K562 (cell line): ENCODE data around the gene CITED2. TPM values are rescaled to one million over a fixed set of nuclear protein-coding genes. Genes with fewer than 3 reads are reported as not detected.

Source experiments
- BRCA1 ChIP-seq, 2 experiments: fragments of 450-650 bp in 1 of 2; sonication (generic) in 1 of 2; formaldehyde crosslinking in 1 of 2; IDR thresholded peaks; 2 replicates each; pipeline versions ENCODE4 v1.5.0 to v1.6.1; 2017 to 2020; ENCODE audit warnings: mild to moderate bottlenecking in 1 of 2, missing genetic modification reagents in 1 of 2
- FOXA1 ChIP-seq: fragments of 450-650 bp; IDR thresholded peaks from 2 replicates; pipeline ENCODE4 v1.6.1; 2016; ENCODE audit warnings: mild to moderate bottlenecking, borderline replicate concordance
- KAT7 ChIP-seq: sonication (generic); formaldehyde crosslinking; IDR thresholded peaks from 2 replicates; pipeline ENCODE4 v1.8.0; 2022; ENCODE audit warnings: missing genetic modification reagents, mild to moderate bottlenecking, borderline replicate concordance
- KDM1A ChIP-seq, 2 experiments: fragments of 450-650 bp; IDR thresholded peaks; 2 replicates each; pipeline ENCODE4 v1.6.1; 2016; ENCODE audit warnings: mild to moderate bottlenecking in 2 of 2
- MAFG ChIP-seq: fragments of 450-650 bp; conservative IDR thresholded peaks from 2 replicates; pipeline ENCODE4 v1.6.1; 2016; ENCODE audit warnings: missing genetic modification characterization, missing compliant biosample characterization
- MAFK ChIP-seq: IDR thresholded peaks from 2 replicates; pipeline ENCODE4 v1.6.1; 2011; ENCODE audit warnings: low read length, improper control_type of control experiment
- MEF2A ChIP-seq: IDR thresholded peaks from 2 replicates; pipeline ENCODE4 v1.6.1; 2011; ENCODE audit warnings: low read depth, mild to moderate bottlenecking, low read length, moderate library complexity; ENCODE audit not compliant: control insufficient read depth
- NCOA4 ChIP-seq: fragments of 450-650 bp; IDR thresholded peaks from 2 replicates; pipeline ENCODE4 v1.6.1; 2018; ENCODE audit warnings: mild to moderate bottlenecking; ENCODE audit not compliant: partially characterized antibody
- NR4A1 ChIP-seq, 2 experiments: fragments of 250-450 bp in 1 of 2; fragments of 450-650 bp in 1 of 2; sonication (Bioruptor Pico) in 1 of 2; IDR thresholded peaks; 2 replicates each; pipeline versions ENCODE4 v1.4.0 to v1.6.1; 2016 to 2020; ENCODE audit warnings: mild to moderate bottlenecking in 2 of 2, missing compliant biosample characterization in 1 of 2, missing genetic modification characterization in 1 of 2, moderate library complexity in 1 of 2
- ZNF140 ChIP-seq: fragments of 250-450 bp; sonication (Bioruptor Pico); IDR thresholded peaks from 2 replicates; pipeline ENCODE4 v1.8.0; 2021; ENCODE audit warnings: moderate library complexity, mild to moderate bottlenecking, inconsistent platforms
- ZNF165 ChIP-seq: fragments of 250-450 bp; sonication (Bioruptor Pico); IDR thresholded peaks from 2 replicates; pipeline ENCODE4 v1.4.0; 2020; ENCODE audit warnings: borderline replicate concordance
- ZNF316 ChIP-seq: fragments of 450-650 bp; IDR thresholded peaks from 2 replicates; pipeline ENCODE4 v1.6.1; 2016
- ZNF507 ChIP-seq: conservative IDR thresholded peaks from 2 replicates; pipeline ENCODE4 v1.6.1; 2017; ENCODE audit warnings: missing genetic modification characterization, missing compliant biosample characterization
- ZNF764 ChIP-seq: fragments of 250-450 bp; sonication (Bioruptor Pico); IDR thresholded peaks from 2 replicates; pipeline ENCODE4 v1.4.0; 2020; ENCODE audit warnings: low read depth, mild to moderate bottlenecking, moderate library complexity
- ZNF785 ChIP-seq: fragments of 250-450 bp; sonication (Bioruptor Pico); IDR thresholded peaks from 2 replicates; pipeline ENCODE4 v1.4.0; 2020; ENCODE audit warnings: mild to moderate bottlenecking
- polyA plus RNA-seq, 8 experiments: library from polyadenylated mRNA; depleted of rRNA in 4 of 8; stranded (reverse) in 5 of 8; unstranded in 3 of 8; fragments of >200 nt; fragmentation: Nextera tagmentation in 2 of 8; fragmentation: Illumina TruSeq in 1 of 8; extraction: Ambion mirVana in 2 of 8; extraction: Trizol in 1 of 8; gene quantifications; 2 replicates each; pipeline versions ENCODE4 v1.2.1 to v1.2.3, GENCODE V29; 2011 to 2014; ENCODE audit warnings: inconsistent platforms in 1 of 8, missing spikeins in 1 of 8
- total RNA-seq, 7 experiments: library from RNA; depleted of rRNA in 6 of 7; stranded (reverse); fragments of >200 nt in 6 of 7; fragmentation: Illumina TruSeq in 2 of 7; extraction: Trizol in 2 of 7; gene quantifications; 2 replicates each; pipeline versions ENCODE4 v1.2.1 to v1.2.3, GENCODE V29; 2011 to 2021; ENCODE audit warnings: low replicate concordance in 1 of 7
- TF ChIP-seq, protein P1 (sequence below): sonication (generic); formaldehyde crosslinking; IDR thresholded peaks from 2 replicates; pipeline ENCODE4 v1.8.0; 2022; ENCODE audit warnings: missing genetic modification reagents, mild to moderate bottlenecking, moderate library complexity, borderline replicate concordance

CITED2 gene
- total and polyA plus RNA-seq, 9 of the 15 experiments (the other 6 are each of a cell fraction or from before 2014, with no cell fraction given) = 0.21 to 86.1 (median 17.5) TPM

DNA sequence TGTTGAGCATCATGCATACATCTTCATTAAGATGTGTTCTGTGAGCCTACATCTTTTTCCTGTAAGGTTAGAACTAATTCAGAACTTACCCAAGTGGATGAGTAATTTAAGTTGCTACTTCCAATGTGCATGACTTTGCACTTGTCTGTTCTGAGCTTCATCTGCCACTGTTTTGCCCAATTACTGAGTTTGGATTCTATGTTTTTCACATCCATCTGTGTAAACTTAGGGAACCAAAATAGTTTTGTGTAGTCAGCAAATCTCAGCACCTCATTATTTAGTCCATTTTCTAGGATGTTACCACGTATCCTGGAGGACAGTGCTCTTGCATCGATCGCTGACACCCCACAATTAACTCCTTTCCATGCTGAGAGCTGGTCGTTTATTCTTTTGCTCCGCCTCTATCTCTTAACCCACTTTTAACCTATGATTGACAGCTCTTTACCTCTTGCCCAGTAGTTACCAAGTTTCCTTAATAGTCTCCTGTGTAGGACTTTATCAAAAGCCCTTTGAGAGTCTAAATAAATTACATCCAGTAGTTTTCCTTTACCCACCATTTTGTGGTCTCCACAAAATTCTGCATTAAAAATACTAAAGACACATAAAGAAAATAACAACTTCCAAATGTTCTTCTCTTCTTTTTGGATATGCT is 44.2 kb upstream of the CITED2 start (continued):
- no peak for TF ChIP-seq NR4A1 (CRISPR knock-in tag; IDR thresholded peaks at IDR 0.05)
- no peak for TF ChIP-seq NR4A1 (tag; IDR thresholded peaks at IDR 0.05)
- TF ChIP-seq ZNF316 = peak; percentile 96
- no peak for TF ChIP-seq KDM1A (IDR thresholded peaks at IDR 0.05)
- TF ChIP-seq ZNF165 (CRISPR knock-in tag) = no peak
- no peak for TF ChIP-seq ZNF785 (CRISPR knock-in tag)
- TF ChIP-seq, protein P1, sequence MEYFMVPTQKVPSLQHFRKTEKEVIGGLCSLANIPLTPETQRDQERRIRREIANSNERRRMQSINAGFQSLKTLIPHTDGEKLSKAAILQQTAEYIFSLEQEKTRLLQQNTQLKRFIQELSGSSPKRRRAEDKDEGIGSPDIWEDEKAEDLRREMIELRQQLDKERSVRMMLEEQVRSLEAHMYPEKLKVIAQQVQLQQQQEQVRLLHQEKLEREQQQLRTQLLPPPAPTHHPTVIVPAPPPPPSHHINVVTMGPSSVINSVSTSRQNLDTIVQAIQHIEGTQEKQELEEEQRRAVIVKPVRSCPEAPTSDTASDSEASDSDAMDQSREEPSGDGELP (CRISPR knock-in tag) = no peak
- TF ChIP-seq MEF2A = 0 out of 2 replicates have a peak, but pooled peaks have one; percentile 13
- TF ChIP-seq ZNF140 (CRISPR knock-in tag) = no peak
- peak; percentile 88 for TF ChIP-seq MAFG (tag)
- TF ChIP-seq MAFK = peak; percentile 85
- no peak for TF ChIP-seq BRCA1 (IDR thresholded peaks at IDR 0.05)
- no peak for TF ChIP-seq BRCA1 (CRISPR knock-in tag; IDR thresholded peaks at IDR 0.05)
- no peak for TF ChIP-seq KAT7 (CRISPR knock-in tag)
- no peak for TF ChIP-seq NCOA4
- TF ChIP-seq FOXA1 = no peak
- TF ChIP-seq ZNF507 (tag) = no peak
- no peak for TF ChIP-seq ZNF764 (CRISPR knock-in tag)
